ENCODE results near the gene UHMK1.

UHMK1 gene

GRCh38 chr1:162530988-162531319 is 33.3 kb downstream of the UHMK1 start:
- DNase-seq: no peak

GRCh38 chr1:162535501-162535900 is 37.9 kb downstream of the UHMK1 start:
- no peak for DNase-seq

- DNase-seq: peak; percentile 24
These were observed 38.9 kb downstream of the UHMK1 start for GRCh38 chr1:162536511-162536910.

- no peak for DNase-seq
These were observed 39.6 kb downstream of the UHMK1 start for GRCh38 chr1:162537216-162537615.

- DNase-seq: peak; percentile 95
These were observed 41.3 kb downstream of the UHMK1 start for GRCh38 chr1:162538815-162539431.

GRCh38 chr1:162541619-162542141 is 44.1 kb downstream of the UHMK1 start:
- peak; percentile 99 for DNase-seq

GRCh38 chr1:162543228-162543627 is 45.6 kb downstream of the UHMK1 start:
- DNase-seq: no peak

GRCh38 chr1:162548170-162548569 is 50.6 kb downstream of the UHMK1 start:
- DNase-seq: peak; percentile 75

GRCh38 chr1:162549001-162549400 is 51.4 kb downstream of the UHMK1 start:
- no peak for DNase-seq

GRCh38 chr1:162550925-162551324 is 53.3 kb downstream of the UHMK1 start:
- DNase-seq: no peak

GRCh38 chr1:162551969-162552683 is 54.5 kb downstream of the UHMK1 start:
- DNase-seq: no peak

- DNase-seq: no peak
These were observed 55.1 kb downstream of the UHMK1 start for GRCh38 chr1:162552684-162553252.

- DNase-seq: no peak
These were observed 56.6 kb downstream of the UHMK1 start for GRCh38 chr1:162554258-162554657.

GRCh38 chr1:162557536-162557935 is 59.9 kb downstream of the UHMK1 start:
- no peak for DNase-seq

GRCh38 chr1:162560303-162561036 is 62.9 kb downstream of the UHMK1 start:
- DNase-seq: no peak

GRCh38 chr1:162561037-162561615 is 63.5 kb downstream of the UHMK1 start:
- peak; percentile 96 for DNase-seq

- DNase-seq: no peak
These were observed 64.2 kb downstream of the UHMK1 start, which contains the start of gene UAP1 for GRCh38 chr1:162561616-162562469. Gene UAP1, plus strand, starts transcription at chr1:162561722. Its CDS starts 4,347 bp downstream, at chr1:162566069.

GRCh38 chr1:162562470-162562828 is 64.8 kb downstream of the UHMK1 start:
- DNase-seq: peak; percentile 21

GRCh38 chr1:162564762-162565218 is 67.2 kb downstream of the UHMK1 start:
- DNase-seq: no peak

GRCh38 chr1:162565460-162565859 is 67.8 kb downstream of the UHMK1 start:
- DNase-seq: no peak

GRCh38 chr1:162566870-162567269 is 69.3 kb downstream of the UHMK1 start:
- DNase-seq: no peak

- no peak for DNase-seq
These were observed 71.2 kb downstream of the UHMK1 start for GRCh38 chr1:162568802-162569201.
